Suppressor macrophage (primary cell): Measurements from ENCODE around the gene TANGO2.

Source experiments
- DNase-seq, 4 experiments: peaks; one replicate each; pipeline ENCODE4 v3.0.0-alpha.2; 2020 to 2022

Gene TANGO2

GRCh38 chr22:20089226-20089976, 68.5 kb downstream of the TANGO2 start:
- DNase-seq: no peak

GRCh38 chr22:20089977-20090729, 69.2 kb downstream of the TANGO2 start:
- DNase-seq: peak in 2 of 4 experiments; percentile 25 to 34

- DNase-seq: peak in 2 of 4 experiments; percentile 25 to 39
Observed at GRCh38 chr22:20090730-20091240, 69.9 kb downstream of the TANGO2 start.

DNA sequence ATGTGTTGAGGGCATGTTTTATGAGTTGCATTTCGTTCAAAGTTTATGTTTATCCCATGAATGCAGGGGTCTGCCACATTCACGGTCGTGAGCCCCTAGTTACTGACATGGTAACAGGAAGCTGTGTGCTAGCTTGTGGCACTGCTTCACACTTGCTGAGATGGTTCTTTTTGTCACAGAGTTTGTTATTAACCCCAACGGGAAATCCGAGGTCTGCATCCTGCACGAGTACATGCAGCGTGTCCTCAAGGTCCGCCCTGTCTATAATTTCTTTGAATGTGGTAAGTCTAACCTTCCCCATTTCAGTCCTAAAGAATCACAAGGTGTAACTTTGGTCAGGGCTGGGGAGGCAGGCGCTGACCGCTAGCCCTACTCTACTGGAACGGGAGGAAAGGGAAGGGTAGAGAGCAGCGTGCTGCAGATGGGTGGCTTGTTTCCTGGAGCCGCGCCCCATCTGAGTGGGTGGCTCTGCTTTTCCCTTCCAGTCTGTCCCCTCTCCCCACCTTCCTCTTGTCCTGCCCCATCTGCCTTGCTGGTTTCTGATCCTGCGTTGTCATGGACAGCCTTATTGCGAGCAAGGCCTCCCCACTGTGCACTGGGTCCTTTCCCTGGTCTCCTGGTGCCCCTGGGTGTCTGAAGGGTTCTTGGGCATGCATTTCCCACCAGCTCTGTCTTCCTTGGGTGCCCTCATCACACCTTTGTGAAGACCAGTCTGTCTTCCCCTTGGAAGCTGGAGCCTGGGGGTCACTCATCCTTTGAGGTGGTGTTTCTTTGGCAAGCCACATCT, 71.0 kb downstream of the TANGO2 start:
- no peak for DNase-seq

- no peak for DNase-seq
Observed at GRCh38 chr22:20092477-20092854, 71.6 kb downstream of the TANGO2 start.

- no peak for DNase-seq
Observed at GRCh38 chr22:20093418-20094196, 72.7 kb downstream of the TANGO2 start.

DNA sequence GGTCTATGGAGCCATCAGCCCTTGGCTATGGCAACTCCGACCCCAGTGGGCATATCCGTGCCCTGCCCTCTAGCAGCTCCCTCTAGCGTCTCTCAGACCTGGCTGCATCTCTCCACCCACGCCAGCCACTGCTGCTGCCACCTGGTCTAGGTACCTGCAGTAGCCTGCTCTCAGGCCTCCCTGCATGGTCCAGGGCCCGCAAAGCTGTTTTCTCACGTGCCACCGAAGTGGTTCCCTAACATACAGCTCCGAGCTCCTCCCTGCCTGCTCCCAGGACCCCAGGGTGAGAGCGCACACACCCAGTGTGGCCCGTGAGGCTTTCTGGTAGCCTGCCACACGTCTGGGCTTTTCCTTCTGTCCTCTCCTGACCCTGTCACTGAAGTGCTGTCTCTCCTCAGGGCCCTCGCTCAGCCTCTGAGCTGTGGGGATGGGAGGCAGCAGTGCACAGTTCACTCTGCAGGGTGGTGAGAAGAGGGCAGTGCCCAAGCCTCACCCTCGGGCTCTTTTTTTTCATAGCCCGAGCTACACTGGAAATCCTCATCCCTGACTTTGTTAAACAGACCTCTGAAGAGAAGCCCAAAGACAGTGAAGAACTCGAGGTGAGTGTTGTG, 73.4 kb downstream of the TANGO2 start:
- DNase-seq: no peak

GRCh38 chr22:20095521-20095920, 74.6 kb downstream of the TANGO2 start:
- no peak for DNase-seq

DNA sequence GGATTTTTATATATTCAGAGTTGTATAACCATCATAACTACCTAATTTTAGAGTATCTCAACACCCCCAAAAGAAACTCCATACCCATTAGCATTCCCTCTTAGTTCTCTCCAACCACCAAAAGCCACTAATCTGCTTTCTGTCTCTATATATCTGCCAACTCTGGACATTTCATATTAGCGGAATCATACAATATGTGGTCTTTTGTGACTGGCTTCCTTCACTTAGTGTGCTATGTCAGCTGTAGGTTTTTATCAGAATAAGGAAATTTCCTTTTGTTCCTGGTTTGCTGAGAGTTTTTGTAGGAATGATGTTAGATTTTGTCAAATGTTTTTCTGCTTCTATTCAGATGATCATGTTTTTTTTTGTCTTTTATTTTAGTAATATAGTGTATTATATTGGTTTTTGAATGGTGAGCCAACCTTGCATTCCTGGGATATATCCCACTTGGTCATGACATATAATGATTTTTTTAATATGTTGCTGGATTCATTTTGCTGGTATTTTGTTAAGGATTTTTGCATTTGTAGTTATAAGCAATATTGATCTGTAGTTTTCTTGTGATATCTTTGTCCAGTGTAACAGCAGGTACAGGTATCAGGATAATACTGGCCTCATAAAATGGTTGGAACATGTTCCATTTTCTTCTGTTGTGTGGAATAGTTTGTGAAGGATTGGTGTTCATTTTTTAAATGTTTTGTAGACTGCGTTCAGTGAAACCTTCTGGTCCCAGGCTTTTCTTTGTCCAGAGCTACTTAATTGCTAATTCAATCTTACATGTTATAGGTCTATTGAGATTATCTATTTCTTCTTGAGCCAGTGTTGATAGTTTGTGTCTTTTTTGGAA, 75.9 kb downstream of the TANGO2 start:
- no peak for DNase-seq

DNA sequence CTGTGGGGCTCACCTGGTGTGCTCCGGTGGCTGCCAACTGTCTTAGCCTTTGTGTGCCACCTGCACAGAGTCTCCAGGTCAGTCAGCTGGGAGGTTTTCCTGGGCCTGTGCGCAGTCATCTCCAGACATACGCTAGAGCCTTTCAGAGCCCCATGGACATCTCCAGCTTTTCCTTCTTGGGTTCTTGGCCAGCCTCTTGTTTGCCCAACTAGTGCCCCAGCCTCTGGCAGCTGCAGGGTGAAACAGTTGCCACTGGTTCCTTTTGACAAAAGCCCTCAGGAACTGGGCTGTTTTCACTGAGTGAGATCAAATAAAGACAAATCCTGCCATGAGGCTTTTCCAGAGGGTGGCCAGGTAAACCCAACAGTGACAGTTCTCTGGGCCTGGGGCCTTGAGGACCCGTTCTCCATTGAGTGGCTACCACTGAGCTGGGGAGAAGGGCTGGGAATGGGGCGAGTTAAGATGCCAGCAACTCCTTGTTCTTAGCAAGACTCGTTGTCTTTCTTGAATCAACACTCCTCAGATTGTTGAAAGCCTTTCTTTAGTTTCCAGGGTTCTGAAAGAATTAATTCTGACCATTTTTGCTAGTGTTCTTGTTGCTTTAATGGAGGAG, 78.3 kb downstream of the TANGO2 start:
- DNase-seq: no peak

DNA sequence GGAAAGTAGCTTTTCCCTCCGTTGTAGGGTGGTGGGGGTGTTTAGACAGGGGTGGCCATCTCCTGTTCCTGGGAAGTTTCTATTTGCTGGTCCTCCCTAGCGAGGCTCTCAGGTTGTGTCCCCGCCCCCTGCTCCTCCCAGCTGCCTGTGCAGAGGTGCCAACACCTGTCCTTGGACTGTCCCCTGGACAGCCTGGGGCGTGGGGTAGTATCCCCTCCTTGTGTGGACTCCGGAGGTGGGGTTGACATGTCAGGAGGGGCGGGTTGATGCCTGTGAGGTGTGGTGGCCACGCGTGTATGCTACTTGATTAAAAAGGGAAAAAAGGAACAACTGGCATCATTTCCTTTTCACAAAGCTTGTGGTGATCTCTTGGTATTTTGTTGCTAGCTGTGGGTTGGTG, 80.7 kb downstream of the TANGO2 start:
- DNase-seq: no peak

- DNase-seq: no peak
Observed at GRCh38 chr22:20102203-20102780, 81.4 kb downstream of the TANGO2 start.

- no peak for DNase-seq
Observed at GRCh38 chr22:20105456-20106204, 84.7 kb downstream of the TANGO2 start.

GRCh38 chr22:20106205-20106848, 85.4 kb downstream of the TANGO2 start:
- DNase-seq: no peak

DNA sequence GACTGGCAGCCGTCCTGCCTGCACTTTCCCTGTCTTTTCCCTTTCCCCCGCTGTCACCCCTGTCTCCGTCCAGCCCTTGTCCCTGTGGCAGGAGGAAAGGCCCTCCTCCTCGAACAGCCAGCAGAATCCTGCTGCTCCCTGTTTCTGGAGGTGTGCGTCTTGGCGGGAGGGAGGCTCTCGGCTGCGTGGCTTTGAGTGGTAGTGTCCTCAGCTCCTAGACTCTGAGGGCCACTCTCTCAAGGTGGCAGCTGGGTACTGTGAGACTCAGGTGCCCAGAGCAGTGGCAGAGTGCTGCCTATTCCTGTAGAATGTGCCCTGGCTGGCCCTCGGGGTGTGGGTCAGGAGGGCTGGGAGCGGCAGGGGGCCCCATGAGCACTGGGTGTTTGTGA, 85.9 kb downstream of the TANGO2 start:
- no peak for DNase-seq

- no peak for DNase-seq
Observed at GRCh38 chr22:20107471-20107901, 86.6 kb downstream of the TANGO2 start.

GRCh38 chr22:20107951-20108756, 87.2 kb downstream of the TANGO2 start:
- DNase-seq: no peak

GRCh38 chr22:20108757-20109230, 87.9 kb downstream of the TANGO2 start:
- no peak for DNase-seq
